Measurements from ENCODE around the gene RFX8.
"Not testable (repeated sequence)": the region's sequence is repeated elsewhere in the genome, so short reads cannot be mapped to it uniquely, and the experiment has no call there.

DNA sequence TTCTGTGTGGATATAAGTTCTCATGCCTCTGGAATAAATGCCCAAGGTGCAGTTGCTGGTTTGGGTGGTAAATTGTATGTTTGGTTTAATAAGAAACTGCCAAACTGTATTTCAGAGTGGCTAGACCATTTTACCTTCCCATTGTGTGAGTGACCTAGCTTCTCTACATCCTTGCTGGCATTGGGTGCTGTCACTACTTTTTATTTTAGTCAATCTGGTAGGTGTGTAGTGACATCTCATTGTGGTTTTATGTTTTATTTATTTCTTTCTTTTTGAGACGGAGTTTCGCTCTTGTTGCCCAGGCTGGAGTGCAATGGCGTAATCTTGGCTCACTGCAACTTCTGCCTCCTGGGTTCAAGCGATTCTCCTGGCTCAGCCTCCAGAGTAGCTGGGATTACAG lies 36.4 kb downstream of the RFX8 start:
- TF ChIP-seq, protein P1, sequence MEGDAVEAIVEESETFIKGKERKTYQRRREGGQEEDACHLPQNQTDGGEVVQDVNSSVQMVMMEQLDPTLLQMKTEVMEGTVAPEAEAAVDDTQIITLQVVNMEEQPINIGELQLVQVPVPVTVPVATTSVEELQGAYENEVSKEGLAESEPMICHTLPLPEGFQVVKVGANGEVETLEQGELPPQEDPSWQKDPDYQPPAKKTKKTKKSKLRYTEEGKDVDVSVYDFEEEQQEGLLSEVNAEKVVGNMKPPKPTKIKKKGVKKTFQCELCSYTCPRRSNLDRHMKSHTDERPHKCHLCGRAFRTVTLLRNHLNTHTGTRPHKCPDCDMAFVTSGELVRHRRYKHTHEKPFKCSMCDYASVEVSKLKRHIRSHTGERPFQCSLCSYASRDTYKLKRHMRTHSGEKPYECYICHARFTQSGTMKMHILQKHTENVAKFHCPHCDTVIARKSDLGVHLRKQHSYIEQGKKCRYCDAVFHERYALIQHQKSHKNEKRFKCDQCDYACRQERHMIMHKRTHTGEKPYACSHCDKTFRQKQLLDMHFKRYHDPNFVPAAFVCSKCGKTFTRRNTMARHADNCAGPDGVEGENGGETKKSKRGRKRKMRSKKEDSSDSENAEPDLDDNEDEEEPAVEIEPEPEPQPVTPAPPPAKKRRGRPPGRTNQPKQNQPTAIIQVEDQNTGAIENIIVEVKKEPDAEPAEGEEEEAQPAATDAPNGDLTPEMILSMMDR (IDR thresholded peaks at IDR 0.05): not testable (repeated sequence)
- not testable (repeated sequence) for TF ChIP-seq POLR2A (IDR thresholded peaks at IDR 0.05)

All from sigmoid colon (tissue), 3 donors.